OCI-LY7 (cell line): Measurements from ENCODE around the gene RBM33. TPM values are rescaled to one million over a fixed set of nuclear protein-coding genes. Genes with fewer than 3 reads are reported as not detected.

Source experiments
- BruUV-seq: library from RNA; stranded (reverse); fragments of 400-500 nt; replicated peaks from 2 replicates; lab custom pipeline; 2021; lab: Mats Ljungman, UMichigan
- CTCF ChIA-PET: fragments of 300-600 bp; sonication (Branson Sonifier 250); formaldehyde crosslinking; loops from one replicate; lab custom pipeline; 2022; ENCODE audit warnings: antibody characterized with exemption; ENCODE audit not compliant: unreplicated experiment; lab: Charles Lee
- POLR2A ChIA-PET: fragments of 300-600 bp; sonication (Branson Sonifier 250); formaldehyde crosslinking; loops from one replicate; lab custom pipeline; 2022; ENCODE audit warnings: antibody characterized with exemption; lab: Charles Lee
- DNase-seq: peaks from one replicate; pipeline ENCODE4 v3.0.0-alpha.2; 2015; ENCODE audit warnings: low spot score
- H2AFZ ChIP-seq: fragments of 200-600 bp; sonication (generic), shearing (Covaris generic); 2 replicates; pipeline ENCODE4 v1.6.1; 2014; ENCODE audit warnings: mild to moderate bottlenecking, antibody characterized with exemption, low read length, moderate library complexity
- H3K27ac ChIP-seq: fragments of 200-600 bp; sonication (generic); 2 replicates; pipeline ENCODE4 v1.5.1; 2014; ENCODE audit warnings: mixed run types, low read depth, mild to moderate bottlenecking, moderate library complexity, low read length, inconsistent platforms; ENCODE audit not compliant: poor library complexity, severe bottlenecking
- H3K36me3 ChIP-seq: fragments of 200-600 bp; sonication (generic); 2 replicates; pipeline ENCODE4 v1.6.1; 2014; ENCODE audit warnings: mild to moderate bottlenecking, antibody characterized with exemption, low read length, moderate library complexity, mixed read lengths; ENCODE audit not compliant: insufficient read depth
- H3K4me1 ChIP-seq: fragments of 200-600 bp; sonication (generic); 2 replicates; pipeline ENCODE4 v1.5.1; 2014; ENCODE audit warnings: mild to moderate bottlenecking, low read length; ENCODE audit not compliant: insufficient read depth, poor library complexity, severe bottlenecking
- H3K4me2 ChIP-seq: fragments of 200-600 bp; sonication (generic); 2 replicates; pipeline ENCODE4 v1.6.1; 2014; ENCODE audit warnings: mild to moderate bottlenecking, low read length
- H3K4me3 ChIP-seq: fragments of 200-600 bp; sonication (generic); 2 replicates; pipeline ENCODE4 v1.5.1; 2014; ENCODE audit warnings: mild to moderate bottlenecking, low read depth, low read length; ENCODE audit not compliant: poor library complexity, severe bottlenecking
- H3K79me2 ChIP-seq: fragments of 200-600 bp; sonication (generic); 2 replicates; pipeline ENCODE4 v1.6.1; 2016; ENCODE audit warnings: low read depth, mild to moderate bottlenecking, low read length, moderate library complexity, mixed read lengths; ENCODE audit not compliant: insufficient read depth
- H3K9me2 ChIP-seq: fragments of 200-600 bp; sonication (generic); 2 replicates; pipeline ENCODE4 v1.6.1; 2016; ENCODE audit warnings: mild to moderate bottlenecking, low read length, mixed read lengths; ENCODE audit not compliant: insufficient read depth
- H3K9me3 ChIP-seq: fragments of 200-600 bp; sonication (generic); 2 replicates; pipeline ENCODE4 v1.6.1; 2014; ENCODE audit warnings: mild to moderate bottlenecking, mixed run types, low read length, mixed read lengths
- H4K20me1 ChIP-seq: fragments of 200-600 bp; sonication (generic); 2 replicates; pipeline ENCODE4 v1.6.1; 2014; ENCODE audit warnings: mild to moderate bottlenecking, antibody characterized with exemption, low read length, moderate library complexity, mixed read lengths; ENCODE audit not compliant: insufficient read depth
- EZH2phosphoT487 ChIP-seq: fragments of 200-600 bp; sonication (generic); IDR thresholded peaks from 2 replicates; pipeline ENCODE4 v1.6.1; 2018; ENCODE audit warnings: low read depth, borderline replicate concordance, mild to moderate bottlenecking, mixed run types, antibody characterized with exemption, low read length, moderate library complexity, mixed read lengths
- intact Hi-C: fragments of 100-400 bp; cut with micrococcal nuclease; formaldehyde crosslinking; loops from one replicate; pipeline ENCODE4 v1.10.0; 2022; ENCODE audit not compliant: unreplicated experiment
- total RNA-seq, 2 experiments: library from RNA; depleted of rRNA in 1 of 2; stranded (reverse); fragments of >200 nt in 1 of 2; shearing (Covaris generic) in 1 of 2; gene quantifications; 2 replicates each; pipeline ENCODE4 v1.2.3, GENCODE V29; 2014 to 2022
- TF ChIP-seq, protein P1 (sequence below): fragments of 200-600 bp; sonication (generic); conservative IDR thresholded peaks from 2 replicates; pipeline ENCODE4 v1.5.1; 2014; ENCODE audit warnings: mild to moderate bottlenecking, antibody characterized with exemption, low read length, moderate library complexity, mixed read lengths

RBM33 gene
- total RNA-seq, 2 experiments from 2014 or later = 67.6 to 127 TPM

DNA sequence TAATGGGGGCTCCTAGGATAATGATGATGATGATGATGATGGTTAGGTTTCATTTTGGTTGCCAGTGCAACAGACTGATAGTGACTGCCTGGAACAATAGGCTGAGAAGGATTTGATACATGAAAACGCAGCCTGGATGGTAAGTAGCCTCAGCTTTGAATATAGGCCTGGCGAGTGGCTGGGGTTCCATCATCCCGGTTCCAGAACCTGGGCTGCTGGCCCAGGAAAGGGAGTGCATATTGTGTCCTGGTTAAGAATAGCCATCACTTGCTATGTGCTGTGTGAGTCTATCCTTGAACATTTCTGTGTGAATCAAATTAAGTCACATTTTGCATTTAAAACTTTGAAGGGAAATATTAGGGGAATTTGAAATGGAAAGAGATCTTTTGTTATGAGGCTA, 105.1 kb downstream of the RBM33 start:
- DNase-seq = no peak
- BruUV-seq = no TSS peak
- no peaks in the 10 kb centered on the region for H3K9me2 ChIP-seq
- H3K79me2 ChIP-seq = peaks cover 88% of the 10 kb centered on the region
- H3K27ac ChIP-seq = no peak overlapping the region
- ChIA-PET POLR2A (no interaction called here), CTCF (no interaction called here)
- intact Hi-C loops = no loop called here
- H3K36me3 ChIP-seq = peaks cover 61% of the 10 kb centered on the region
- H3K9me3 ChIP-seq = no peaks in the 10 kb centered on the region
- no peak for TF ChIP-seq EZH2phosphoT487
- TF ChIP-seq, protein P1, sequence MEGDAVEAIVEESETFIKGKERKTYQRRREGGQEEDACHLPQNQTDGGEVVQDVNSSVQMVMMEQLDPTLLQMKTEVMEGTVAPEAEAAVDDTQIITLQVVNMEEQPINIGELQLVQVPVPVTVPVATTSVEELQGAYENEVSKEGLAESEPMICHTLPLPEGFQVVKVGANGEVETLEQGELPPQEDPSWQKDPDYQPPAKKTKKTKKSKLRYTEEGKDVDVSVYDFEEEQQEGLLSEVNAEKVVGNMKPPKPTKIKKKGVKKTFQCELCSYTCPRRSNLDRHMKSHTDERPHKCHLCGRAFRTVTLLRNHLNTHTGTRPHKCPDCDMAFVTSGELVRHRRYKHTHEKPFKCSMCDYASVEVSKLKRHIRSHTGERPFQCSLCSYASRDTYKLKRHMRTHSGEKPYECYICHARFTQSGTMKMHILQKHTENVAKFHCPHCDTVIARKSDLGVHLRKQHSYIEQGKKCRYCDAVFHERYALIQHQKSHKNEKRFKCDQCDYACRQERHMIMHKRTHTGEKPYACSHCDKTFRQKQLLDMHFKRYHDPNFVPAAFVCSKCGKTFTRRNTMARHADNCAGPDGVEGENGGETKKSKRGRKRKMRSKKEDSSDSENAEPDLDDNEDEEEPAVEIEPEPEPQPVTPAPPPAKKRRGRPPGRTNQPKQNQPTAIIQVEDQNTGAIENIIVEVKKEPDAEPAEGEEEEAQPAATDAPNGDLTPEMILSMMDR = no peak
- H4K20me1 ChIP-seq = peaks cover 62% of the 10 kb centered on the region
- peaks cover 90% of the 10 kb centered on the region for H3K4me1 ChIP-seq
- no peak overlapping the region for H3K4me3 ChIP-seq
- H2AFZ ChIP-seq = no peak overlapping the region
- H3K4me2 ChIP-seq = peak overlapping the region; percentile 30; the same call in 1 of the 2 replicates

- DNase-seq = no peak
- Histone ChIP-seq H3K9me3 (no peaks in the 10 kb centered on the region), H3K36me3 (peaks cover 60% of the 10 kb centered on the region), H2AFZ (no peak overlapping the region), H4K20me1 (peaks cover 72% of the 10 kb centered on the region), H3K4me2 (peak overlapping the region; percentile 78; the same call in 1 of the 2 replicates), H3K9me2 (no peaks in the 10 kb centered on the region), H3K79me2 (peaks cover 97% of the 10 kb centered on the region), H3K4me1 (peaks cover 86% of the 10 kb centered on the region), H3K27ac (no peak overlapping the region), H3K4me3 (no peak overlapping the region)
- POLR2A ChIA-PET = interaction anchor here (0.7 kb wide), 1 partner anchor 1677 kb away, joined by 3 read pairs; no protein-coding TSS in a partner anchor
- intact Hi-C loops = no loop called here
- TF ChIP-seq EZH2phosphoT487 = no peak
- TF ChIP-seq, protein P1 = no peak
- CTCF ChIA-PET = no interaction called here
- BruUV-seq = no TSS peak
Observed at GRCh38 chr7:155750255-155751125, 106.0 kb downstream of the RBM33 start.
